Measurements from ENCODE around the gene JAML. TPM values are rescaled to one million over a fixed set of nuclear protein-coding genes. Genes with fewer than 3 reads are reported as not detected.

The JAML gene
- total and polyA plus RNA-seq, 2 donors (not counting 1 experiment from before 2014, with no cell fraction given): not detected

GRCh38 chr11:118217575-118217974 is 7.2 kb downstream of the JAML start:
- H3K4me2 ChIP-seq (ENCODE audit: extremely low read depth, insufficient read depth, low read length): no peak overlapping the region
- H3K36me3 ChIP-seq (ENCODE audit: control insufficient read depth, insufficient read depth, low read length): no peaks in the 10 kb centered on the region
- no peak for DNase-seq (ENCODE audit: low read depth in 2 of 2)
- no peak for TF ChIP-seq CTCF (conservative IDR thresholded peaks at IDR 0.05 in 1 of 2, IDR thresholded peaks at IDR 0.05 in 1 of 2; ENCODE audit: low read depth in 1 of 2, low read length in 2 of 2)
- TF ChIP-seq EZH2 (IDR thresholded peaks at IDR 0.05; ENCODE audit: low read length, missing control alignments): no peak
- H3K4me3 ChIP-seq (replicated peaks in 1 of 4; ENCODE audit: control extremely low read depth in 1 of 4, insufficient read depth in 1 of 4, low read depth in 3 of 4, low read length in 4 of 4): no peak overlapping the region
- no peak overlapping the region for H2AFZ ChIP-seq (ENCODE audit: low read length)
- peaks cover 9% of the 10 kb centered on the region for H3K27me3 ChIP-seq (ENCODE audit: control insufficient read depth, insufficient read depth, low read length)
- no peaks in the 10 kb centered on the region for H4K20me1 ChIP-seq (ENCODE audit: control insufficient read depth, extremely low read depth, insufficient read depth, low read length)
- no peaks in the 10 kb centered on the region for H3K9me3 ChIP-seq (ENCODE audit: control insufficient read depth, insufficient read depth, low read depth, low read length)
- H3K9ac ChIP-seq (ENCODE audit: insufficient read depth, low read length): no peak overlapping the region
- H3K4me1 ChIP-seq (ENCODE audit: control insufficient read depth, extremely low read depth, insufficient read depth, low read length): no peaks in the 10 kb centered on the region
- no peak overlapping the region for H3K27ac ChIP-seq (ENCODE audit: insufficient read depth, low read length)
- H3K79me2 ChIP-seq (ENCODE audit: control insufficient read depth, insufficient read depth, low read length): no peaks in the 10 kb centered on the region

DNA sequence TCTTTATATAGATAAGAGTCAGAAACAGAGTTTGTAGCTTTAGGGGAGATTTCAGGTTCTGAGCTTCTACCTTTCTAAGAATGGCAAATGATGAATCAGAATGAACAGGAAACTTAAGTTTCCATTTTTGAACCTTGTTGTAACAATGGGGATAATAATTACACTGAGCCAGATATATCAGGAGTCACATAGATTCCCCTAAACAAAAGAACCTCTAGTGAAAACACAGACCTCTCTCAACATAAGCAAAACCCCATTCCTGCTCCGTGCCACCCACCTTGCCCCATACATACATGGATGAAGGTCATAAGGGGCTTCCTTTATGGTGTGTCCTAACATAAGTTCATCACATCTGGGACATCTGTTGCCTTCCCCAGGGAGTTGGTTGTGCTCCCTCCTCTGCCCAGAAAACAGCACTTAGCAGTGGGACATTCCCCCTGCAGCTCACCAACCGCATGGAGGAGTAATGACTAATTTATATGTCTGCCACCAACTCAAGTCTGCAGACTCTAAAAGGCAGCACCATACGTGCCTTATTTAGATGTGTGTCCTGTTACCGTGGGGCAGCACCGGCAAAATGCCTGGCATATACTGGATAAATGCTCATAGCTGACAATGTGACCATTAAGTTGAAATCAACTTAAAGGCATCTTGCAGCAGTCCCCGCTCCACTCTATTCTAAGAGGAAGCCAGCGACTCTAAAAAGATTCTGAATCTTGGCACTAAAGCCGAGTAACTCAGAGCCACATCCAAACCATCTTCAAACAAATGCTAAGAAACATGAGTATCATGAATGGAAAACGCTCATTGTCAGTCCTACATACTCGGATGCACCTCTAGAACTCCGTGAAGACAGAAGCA is 8.0 kb downstream of the JAML start:
- no peaks in the 10 kb centered on the region for H3K4me1 ChIP-seq (ENCODE audit: control insufficient read depth, extremely low read depth, insufficient read depth, low read length)
- no peaks in the 10 kb centered on the region for H3K9me3 ChIP-seq (ENCODE audit: control insufficient read depth, insufficient read depth, low read depth, low read length)
- TF ChIP-seq EZH2 (IDR thresholded peaks at IDR 0.05; ENCODE audit: low read length, missing control alignments): no peak
- no peak for TF ChIP-seq CTCF (conservative IDR thresholded peaks at IDR 0.05 in 1 of 2, IDR thresholded peaks at IDR 0.05 in 1 of 2; ENCODE audit: low read depth in 1 of 2, low read length in 2 of 2)
- H3K4me2 ChIP-seq (ENCODE audit: extremely low read depth, insufficient read depth, low read length): no peak overlapping the region
- no peaks in the 10 kb centered on the region for H3K36me3 ChIP-seq (ENCODE audit: control insufficient read depth, insufficient read depth, low read length)
- H3K9ac ChIP-seq (ENCODE audit: insufficient read depth, low read length): no peak overlapping the region
- DNase-seq (ENCODE audit: low read depth in 2 of 2): no peak
- H4K20me1 ChIP-seq (ENCODE audit: control insufficient read depth, extremely low read depth, insufficient read depth, low read length): no peaks in the 10 kb centered on the region
- H3K27ac ChIP-seq (ENCODE audit: insufficient read depth, low read length): no peak overlapping the region
- H3K79me2 ChIP-seq (ENCODE audit: control insufficient read depth, insufficient read depth, low read length): no peaks in the 10 kb centered on the region
- no peak overlapping the region for H2AFZ ChIP-seq (ENCODE audit: low read length)
- H3K27me3 ChIP-seq (ENCODE audit: control insufficient read depth, insufficient read depth, low read length): peaks cover 9% of the 10 kb centered on the region
- no peak overlapping the region for H3K4me3 ChIP-seq (replicated peaks in 1 of 4; ENCODE audit: control extremely low read depth in 1 of 4, insufficient read depth in 1 of 4, low read depth in 3 of 4, low read length in 4 of 4)

DNA sequence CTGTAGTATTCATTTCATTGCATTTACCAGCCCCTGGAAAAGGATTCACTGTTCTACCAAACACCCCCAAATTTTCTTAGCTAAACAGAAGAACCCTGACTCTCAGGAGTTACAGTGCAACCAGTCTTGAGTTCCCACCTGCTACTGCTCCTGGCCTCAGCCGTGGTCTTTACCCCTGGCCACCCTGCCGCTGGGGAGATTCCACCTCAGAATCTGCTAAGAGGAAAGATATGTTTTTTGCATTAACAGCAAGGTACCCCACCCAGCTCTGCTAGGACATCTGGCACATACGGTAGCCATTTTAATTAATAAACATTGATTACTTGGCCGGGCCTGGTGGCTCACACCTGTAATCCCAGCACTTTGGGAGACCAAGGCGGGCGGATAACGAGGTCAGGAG is 9.0 kb downstream of the JAML start:
- no peaks in the 10 kb centered on the region for H3K4me1 ChIP-seq (ENCODE audit: control insufficient read depth, extremely low read depth, insufficient read depth, low read length)
- H4K20me1 ChIP-seq (ENCODE audit: control insufficient read depth, extremely low read depth, insufficient read depth, low read length): no peaks in the 10 kb centered on the region
- H3K27me3 ChIP-seq (ENCODE audit: control insufficient read depth, insufficient read depth, low read length): peaks cover 9% of the 10 kb centered on the region
- no peak overlapping the region for H3K9ac ChIP-seq (ENCODE audit: insufficient read depth, low read length)
- no peak overlapping the region for H3K27ac ChIP-seq (ENCODE audit: insufficient read depth, low read length)
- H3K4me2 ChIP-seq (ENCODE audit: extremely low read depth, insufficient read depth, low read length): no peak overlapping the region
- H2AFZ ChIP-seq (ENCODE audit: low read length): no peak overlapping the region
- no peaks in the 10 kb centered on the region for H3K9me3 ChIP-seq (ENCODE audit: control insufficient read depth, insufficient read depth, low read depth, low read length)
- H3K36me3 ChIP-seq (ENCODE audit: control insufficient read depth, insufficient read depth, low read length): no peaks in the 10 kb centered on the region
- no peaks in the 10 kb centered on the region for H3K79me2 ChIP-seq (ENCODE audit: control insufficient read depth, insufficient read depth, low read length)
- no peak overlapping the region for H3K4me3 ChIP-seq (replicated peaks in 1 of 4; ENCODE audit: control extremely low read depth in 1 of 4, insufficient read depth in 1 of 4, low read depth in 3 of 4, low read length in 4 of 4)
- DNase-seq (ENCODE audit: low read depth in 2 of 2): no peak
- no peak for TF ChIP-seq CTCF (conservative IDR thresholded peaks at IDR 0.05 in 1 of 2, IDR thresholded peaks at IDR 0.05 in 1 of 2; ENCODE audit: low read depth in 1 of 2, low read length in 2 of 2)
- TF ChIP-seq EZH2 (IDR thresholded peaks at IDR 0.05; ENCODE audit: low read length, missing control alignments): no peak

All from fibroblast of lung (primary cell).